ENCODE measurements around the gene KANSL3.
"Not testable (repeated sequence)": the region's sequence is repeated elsewhere in the genome, so short reads cannot be mapped to it uniquely, and the experiment has no call there.

The KANSL3 gene

GRCh38 chr2:96638144-96639121 is at the start of gene KANSL3:
KANSL3 (minus strand) TSS chr2:96638312; CDS start chr2:96637135, 1,177 bp downstream.
- DNase-seq = peak; percentile 69 to 82 (median 77)

DNA sequence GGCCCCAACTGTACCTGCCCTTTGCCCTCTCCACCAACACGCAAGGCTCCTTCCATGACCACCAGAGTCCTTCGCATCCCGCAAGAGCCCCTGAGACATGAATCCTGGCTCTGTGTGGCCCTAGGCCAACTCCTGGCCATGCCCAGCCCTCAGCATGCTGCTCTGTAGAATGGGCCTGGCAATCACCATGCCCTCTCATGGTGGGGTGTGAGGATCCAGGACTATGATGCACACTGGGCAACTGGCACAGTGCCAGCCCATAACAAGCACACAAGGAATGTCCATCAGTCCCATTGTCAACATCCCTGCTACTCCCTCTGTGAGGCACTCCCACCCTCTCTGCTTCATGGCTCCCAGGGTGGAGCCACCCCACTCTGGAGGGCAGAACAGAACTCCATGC is 49.2 kb upstream of the KANSL3 start:
- no peak for DNase-seq

DNA sequence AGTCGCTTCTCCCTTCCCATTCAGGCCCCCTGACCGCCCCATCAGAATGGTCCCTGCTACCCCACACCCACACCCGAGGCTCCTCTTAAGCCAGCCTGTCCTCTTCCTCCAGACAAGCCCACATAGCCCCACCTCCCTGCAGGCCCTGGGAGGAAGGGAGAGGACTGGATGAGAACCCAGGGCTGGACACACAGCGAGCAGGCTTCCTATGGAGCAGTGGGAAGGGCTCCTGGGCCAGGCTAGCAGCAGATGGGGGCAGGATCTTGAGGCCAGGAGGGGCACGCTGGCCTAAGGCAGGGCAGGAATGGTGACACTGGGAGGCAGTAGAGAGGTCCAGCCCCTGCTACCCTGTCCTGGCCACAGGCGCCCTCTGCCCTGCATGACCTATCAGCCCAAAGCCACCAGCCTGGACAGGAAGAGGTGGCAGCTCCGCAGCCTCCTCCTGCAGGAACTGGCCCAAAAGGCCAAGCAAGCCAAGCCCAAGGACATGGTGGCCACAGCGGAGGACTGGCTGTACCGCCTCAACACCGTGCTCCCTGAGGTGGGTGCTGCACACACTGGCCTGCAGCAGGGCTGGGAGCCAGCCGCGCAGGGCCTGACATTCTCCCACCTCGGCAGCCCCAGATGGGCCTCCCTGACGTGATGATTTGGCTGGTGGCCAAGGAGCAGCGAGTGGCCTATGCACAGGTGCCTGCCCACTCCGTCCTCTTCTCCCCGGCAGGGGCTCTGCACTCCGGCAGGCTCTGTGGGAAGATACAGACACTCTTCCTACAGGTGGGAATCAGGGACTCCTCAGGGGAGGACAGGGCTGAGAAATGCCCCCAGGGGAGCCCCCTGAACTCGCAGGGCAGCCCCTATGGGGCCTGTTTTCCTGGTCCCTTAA is 47.7 kb upstream of the KANSL3 start:
- DNase-seq = no peak

DNA sequence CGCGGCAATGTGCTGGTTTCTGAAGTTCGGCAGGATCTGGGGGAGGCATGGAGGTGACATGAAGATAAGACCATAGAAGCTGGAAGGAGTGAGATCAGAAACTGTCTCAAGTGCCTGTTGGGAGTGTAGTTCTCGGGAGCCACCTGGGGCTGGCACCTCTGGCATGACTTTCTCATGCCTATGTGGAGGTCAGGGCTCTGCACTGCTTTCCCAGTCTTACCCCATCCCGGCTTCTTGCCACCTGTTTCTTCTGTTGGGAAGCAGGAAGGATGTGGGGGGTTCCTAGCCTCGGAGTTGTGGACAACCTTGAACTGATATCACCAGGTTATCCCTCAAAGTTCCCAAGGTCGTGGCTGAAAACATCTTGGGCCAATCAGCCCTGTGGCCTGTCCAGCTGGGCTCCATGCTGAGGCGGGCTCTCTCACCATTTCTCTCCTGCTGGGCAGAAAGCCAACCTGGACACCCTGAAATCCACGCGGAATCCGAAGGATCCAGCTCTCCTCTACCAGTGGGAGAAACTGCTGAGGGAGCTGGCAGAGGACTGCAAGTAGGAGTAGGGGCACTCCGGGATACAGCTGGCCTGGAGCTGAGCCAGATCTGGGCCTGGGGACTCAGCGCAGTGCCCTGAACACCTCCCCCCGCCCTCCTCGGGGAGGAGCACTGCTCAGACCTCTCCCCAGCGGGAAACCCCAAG is 46.9 kb upstream of the KANSL3 start:
- DNase-seq = no peak

DNA sequence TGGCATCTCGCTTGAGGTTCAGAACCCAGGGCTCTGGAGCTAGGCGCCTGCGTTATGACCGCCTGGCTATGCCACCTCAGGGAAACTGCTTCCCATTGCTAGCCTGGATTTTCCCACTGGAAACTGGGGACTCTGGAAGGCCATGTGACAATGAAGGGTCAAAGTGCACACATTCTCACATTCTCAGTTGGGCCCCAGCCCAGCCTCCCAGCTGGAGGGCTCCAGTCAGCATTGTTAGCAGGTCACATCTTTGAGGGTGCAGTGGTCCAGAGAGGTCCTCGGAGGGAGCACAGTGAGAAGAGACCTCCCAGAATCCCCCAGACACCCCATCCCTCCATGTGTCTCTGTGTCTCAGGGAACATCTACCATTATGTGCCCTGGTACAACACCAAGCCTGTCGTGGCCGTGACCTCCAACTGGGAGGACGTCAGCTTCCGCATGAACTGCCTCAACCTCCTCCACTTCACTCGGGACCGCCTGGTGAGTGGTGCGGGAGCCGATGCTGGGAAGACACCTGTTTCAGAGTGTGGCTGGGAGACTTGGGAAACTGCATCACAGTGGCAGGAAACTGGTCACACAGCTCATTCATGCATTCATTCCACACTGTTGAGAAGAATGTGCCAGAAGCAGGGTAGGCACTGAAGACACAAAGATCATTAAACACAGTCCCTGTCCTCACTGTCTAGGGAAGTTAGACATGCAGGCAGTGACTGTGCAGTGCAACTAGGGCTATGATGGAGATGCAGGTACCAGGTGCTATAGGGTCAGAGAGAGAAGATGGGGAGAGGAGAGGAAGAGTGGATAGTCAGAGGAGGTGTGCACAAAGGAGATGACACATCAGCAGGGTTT is 46.1 kb upstream of the KANSL3 start:
- no peak for DNase-seq

GRCh38 chr2:96683307-96683706 is 45.2 kb upstream of the KANSL3 start:
- DNase-seq = no peak

- DNase-seq = no peak
Measured at GRCh38 chr2:96681540-96681939, 43.4 kb upstream of the KANSL3 start.

- DNase-seq = no peak
Measured at GRCh38 chr2:96680561-96681141, 42.5 kb upstream of the KANSL3 start.

DNA sequence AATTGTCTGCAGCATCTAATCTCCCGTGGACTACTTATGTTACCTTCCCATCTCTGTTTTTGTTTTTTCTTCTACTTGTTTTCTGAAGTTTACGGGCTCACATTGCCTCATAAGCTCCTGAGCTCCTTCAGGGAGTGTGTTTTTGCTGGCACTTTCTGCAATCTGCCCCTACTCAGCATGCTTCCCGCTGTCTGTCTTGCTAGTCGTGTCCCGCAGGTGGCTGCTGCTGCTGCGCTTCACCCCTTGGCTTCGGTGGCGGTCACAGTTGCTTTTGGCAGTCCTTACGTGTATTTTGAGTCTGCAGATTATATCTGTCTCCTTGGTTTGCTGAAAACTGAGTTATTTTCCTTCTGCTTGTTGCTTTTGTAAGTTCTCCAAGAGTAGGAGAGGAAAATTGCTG is 41.7 kb upstream of the KANSL3 start:
- no peak for DNase-seq

DNA sequence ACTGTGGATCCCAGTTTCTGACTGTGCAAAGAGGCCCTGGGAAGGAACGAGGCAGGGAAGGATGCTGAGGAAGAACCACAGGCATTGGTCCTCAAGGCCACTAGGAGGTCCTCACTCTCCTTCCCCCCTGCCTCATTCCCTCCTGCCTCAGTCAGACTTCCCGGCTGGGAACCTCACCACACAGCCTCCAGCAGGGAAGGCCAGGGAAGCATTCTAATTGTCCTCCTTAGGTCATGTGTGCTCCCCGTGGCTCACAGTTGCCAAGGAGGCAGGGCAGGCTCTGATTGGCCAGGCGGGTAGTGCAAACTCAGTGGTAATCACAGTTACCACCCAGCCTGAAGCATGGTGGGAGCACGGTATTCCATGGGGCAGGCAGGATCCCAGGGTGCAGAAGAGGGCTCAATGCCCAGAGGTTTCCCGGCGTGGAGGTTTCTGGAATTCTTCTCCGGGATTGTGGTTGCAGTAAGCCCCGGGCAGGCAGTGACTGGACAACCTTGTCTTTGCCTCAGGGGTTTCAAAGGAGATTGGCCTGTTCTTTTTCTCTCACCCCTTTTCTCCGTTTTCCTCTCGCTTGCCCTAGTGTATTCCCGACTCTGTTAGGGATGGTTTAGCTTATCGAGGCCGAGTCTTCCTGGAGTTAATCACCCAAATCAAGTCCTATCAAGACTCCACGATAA is 31.6 kb upstream of the KANSL3 start:
- DNase-seq = no peak

DNA sequence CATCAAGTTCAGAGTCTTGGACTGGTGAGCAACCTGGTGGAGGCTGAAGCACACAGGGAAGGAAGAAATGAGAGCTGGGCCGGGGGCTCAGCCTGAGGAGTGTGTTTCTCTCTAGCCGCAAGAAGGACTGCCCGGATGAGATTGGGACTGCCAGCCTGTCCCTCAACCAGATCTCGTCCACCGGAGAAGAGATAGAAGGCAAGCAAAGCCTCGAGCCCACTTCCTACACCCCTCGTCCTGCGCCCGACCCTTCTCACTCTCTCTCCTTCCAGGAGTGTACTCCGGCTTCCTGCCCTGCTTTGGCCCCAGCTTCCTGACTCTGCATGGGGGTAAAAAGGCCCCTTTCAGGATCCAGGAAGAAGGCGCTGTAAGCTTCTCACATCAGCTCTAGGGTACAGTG is 30.7 kb upstream of the KANSL3 start:
- DNase-seq = no peak

DNA sequence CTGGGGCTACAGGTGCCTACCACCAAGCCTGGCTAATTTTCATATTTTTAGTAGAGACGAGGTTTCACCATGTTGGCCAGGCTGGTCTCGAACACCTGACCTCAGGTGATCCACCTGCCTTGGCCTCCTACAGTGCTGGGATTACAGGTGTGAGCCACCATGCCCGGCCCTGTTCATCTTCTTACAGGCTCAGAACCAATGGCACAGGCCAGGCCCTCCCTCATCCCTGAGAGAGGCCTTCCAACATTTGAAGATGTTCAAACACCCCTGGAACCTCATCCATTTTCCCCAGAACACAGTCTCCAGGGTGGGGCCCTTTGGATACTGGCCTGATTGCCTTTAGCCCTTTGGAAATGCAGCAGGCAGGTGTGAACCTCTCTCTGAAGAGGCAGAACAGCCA is 27.6 kb upstream of the KANSL3 start:
- not testable (repeated sequence) for DNase-seq

DNA sequence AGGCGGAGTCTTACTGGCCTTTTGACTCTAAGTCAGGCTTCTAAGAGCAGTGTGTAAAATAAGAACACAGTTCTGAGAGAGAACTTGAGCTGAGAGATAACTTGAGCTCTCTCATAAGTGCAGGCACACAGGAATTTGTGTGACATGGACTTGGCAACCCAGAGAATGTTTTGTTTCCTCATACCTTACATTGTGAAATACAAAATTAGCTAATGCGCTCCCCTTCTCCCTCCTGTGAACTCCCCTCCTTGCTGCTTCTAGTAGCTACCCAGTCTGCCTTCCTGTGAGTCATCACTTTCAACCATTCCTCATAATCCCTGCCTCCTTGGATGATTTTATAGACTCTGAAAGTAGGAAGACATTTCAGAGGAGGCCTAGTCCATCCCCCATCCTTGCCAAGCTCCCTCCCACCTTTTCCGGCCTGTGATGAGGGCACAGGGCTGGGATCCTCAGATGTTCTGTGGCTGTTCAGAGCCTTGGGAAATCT is 27.0 kb upstream of the KANSL3 start:
- DNase-seq = no peak

DNA sequence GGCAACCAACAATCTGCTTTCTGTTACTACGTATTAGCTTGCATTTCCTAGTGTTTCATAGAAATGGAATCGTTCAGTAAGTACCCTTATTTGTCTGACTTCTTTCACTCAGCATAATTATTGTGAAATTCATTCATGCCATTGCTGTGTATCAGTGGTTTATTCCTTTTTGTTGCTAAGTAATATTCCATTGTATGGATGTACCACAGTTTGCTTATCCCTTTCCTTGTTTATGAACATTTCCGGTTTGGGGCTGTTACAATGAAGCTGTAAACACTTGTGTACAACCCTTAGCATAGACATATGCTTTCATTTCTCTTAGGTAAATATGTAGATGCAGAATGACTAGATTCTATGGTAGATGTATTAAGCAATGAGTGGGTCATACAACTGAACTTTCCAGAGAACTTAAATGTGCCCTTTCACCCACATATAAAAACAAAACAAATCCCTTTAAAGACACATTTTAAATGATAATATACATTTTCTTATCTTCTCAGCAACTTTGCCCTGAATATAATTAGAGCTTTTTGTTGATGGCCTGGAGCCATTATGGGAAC is 26.3 kb upstream of the KANSL3 start:
- no peak for DNase-seq

DNA sequence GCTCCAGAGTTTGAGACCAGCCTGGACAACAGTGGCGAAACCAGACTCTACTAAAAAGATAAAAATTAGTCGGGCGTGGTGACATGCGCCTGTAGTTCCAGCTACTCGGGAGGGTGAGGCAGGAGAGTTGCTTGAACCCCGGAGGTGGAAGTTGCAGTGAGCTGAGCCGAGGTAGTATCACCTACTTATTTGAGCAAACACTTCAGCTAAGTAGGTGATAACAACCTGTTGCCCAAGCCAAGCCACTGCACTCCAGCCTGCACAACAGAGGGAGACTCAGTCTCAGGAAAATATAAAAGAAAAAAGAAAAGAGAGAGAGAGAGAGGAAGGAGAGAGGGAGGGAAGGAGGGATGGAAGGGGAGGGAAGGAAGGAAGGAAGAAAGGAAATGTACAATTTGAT is 25.7 kb upstream of the KANSL3 start:
- DNase-seq = no peak

DNA sequence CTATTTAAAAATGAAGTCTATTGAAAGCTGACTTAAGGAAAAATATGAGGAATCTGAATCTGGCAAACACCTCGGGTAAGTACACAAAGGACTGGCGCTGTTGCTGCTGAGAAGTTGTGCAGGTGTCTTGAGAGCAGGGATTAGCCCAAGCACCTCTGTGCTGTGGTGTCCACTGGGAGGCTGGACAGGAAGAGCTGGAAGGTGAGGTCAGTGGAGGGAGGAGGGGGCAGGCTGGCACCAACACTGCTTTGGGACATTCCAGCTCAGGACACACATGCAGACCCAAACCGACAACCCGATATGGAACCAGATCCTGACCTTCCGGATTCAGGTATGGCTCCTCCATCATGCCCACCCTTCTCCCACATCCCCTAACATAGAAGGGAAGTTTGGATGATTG is 25.1 kb upstream of the KANSL3 start:
- no peak for DNase-seq

DNA sequence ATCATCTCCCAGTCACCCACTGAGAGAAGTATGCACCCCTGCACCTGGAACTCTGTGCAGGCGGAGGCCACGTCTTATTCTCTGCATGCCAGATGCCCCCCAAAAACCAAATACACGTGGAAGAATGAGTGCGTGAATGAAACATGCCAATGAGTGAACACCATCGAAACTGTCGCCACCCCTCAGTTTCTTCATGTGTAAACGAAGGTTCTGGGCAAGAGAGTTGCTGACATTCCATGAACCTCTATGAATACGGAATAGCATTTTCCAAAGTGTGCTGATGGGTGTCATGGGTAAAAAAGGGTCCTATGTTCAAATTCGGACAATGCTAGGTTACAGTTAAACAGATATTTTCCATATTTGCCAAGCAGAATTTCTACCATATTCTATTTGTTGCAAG is 24.2 kb upstream of the KANSL3 start:
- DNase-seq = no peak

DNA sequence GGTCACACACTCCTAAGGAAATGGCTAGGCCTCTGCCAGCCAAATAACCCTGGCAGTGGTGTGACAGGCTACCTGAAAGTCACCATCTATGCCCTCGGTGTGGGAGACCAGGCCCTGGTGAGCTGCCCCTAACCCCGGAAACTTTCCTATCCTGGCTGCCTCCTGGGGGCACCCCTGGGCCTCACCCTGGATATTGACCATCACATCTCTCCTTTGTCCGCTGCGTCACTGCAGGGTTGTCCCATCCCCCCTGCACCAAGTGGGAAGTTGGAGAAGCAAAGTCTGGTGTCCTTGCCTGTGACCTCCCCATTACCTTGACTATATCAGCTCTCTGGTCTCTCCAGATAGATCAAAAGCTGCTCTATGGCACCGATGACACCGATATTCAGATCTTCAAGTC is 23.2 kb upstream of the KANSL3 start:
- DNase-seq = no peak

DNA sequence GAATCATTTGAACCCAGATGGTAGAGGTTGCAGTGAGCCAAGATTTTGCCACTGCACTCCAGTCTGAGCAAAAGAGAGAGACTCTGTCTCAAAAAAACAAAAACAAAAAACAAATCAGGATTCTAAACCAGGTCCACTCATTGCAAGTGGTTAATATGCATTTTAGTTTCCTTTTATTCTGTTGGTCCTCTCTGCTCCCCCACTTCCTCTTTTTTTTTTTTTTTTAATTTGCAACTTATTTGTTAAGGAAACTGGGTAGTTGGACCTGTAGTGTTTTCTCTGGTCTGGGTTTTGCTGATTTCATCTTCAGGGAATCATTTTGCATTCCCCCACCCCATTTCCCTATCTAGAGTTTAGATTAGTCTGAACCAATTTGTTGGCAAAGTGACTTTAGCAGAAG is 18.4 kb upstream of the KANSL3 start:
- DNase-seq = no peak

DNA sequence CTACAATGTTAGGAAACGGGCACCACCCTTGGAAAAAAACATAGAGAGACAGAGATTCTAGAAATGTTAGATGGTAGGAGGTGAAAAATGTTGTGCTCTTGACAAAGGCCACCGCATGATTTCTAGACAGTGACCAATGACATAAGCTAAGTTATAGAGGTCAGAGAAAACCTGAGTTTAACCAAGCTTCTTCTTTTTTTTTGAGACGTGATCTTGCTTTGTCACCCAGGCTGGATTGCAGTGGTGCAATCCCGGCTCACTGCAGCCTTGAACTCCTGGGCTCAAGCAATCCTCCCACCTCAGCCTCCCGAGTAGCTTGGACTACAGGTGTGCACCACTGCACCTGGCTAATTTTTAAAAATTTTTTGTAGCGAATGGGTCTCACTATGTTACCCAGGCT is 17.4 kb upstream of the KANSL3 start:
- DNase-seq = no peak

GRCh38 chr2:96654791-96655190 is 16.7 kb upstream of the KANSL3 start:
- not testable (repeated sequence) for DNase-seq
